LNCaP clone FGC (cell line): ENCODE data around the gene PDE3B.
"Not testable (repeated sequence)": the region's sequence is repeated elsewhere in the genome, so short reads cannot be mapped to it uniquely, and the experiment has no call there.

Experiments
- DNase-seq: peaks from one replicate; pipeline ENCODE4 v3.0.0-alpha.2; 2011; ENCODE audit warnings: low read depth
- H3K4me3 ChIP-seq: 2 replicates; pipeline ENCODE4 v1.5.1; 2011; ENCODE audit warnings: mild to moderate bottlenecking, low read depth, low read length, control low read depth
- CTCF ChIP-seq: IDR thresholded peaks from 2 replicates; pipeline ENCODE4 v1.5.1; 2012; ENCODE audit warnings: mild to moderate bottlenecking; ENCODE audit not compliant: control insufficient read depth, insufficient read depth; ENCODE audit errors: extremely low read depth

The PDE3B gene

GRCh38 chr11:14748090-14748489, 104.5 kb downstream of the PDE3B start:
- no peak overlapping the region for H3K4me3 ChIP-seq
- DNase-seq = no peak
- TF ChIP-seq CTCF = no peak

DNA sequence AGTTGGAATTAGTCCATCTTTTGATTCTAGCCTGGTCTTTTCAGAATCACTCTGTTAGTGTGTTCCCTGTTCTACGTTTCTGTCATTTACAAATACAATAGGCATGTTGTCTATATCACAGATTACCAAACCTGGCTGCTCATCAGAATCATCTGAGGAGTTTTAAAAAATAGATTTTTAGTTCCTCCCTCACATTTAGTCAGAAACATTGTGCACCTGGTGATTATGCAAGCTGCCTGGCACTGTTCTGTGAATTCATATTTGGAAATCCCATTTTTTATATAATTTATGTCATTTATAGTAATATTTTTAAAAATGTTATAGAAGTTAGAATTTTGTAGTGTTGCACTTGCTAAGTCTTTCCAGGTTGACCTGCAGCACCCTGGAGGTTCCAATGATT, 107.3 kb downstream of the PDE3B start:
- H3K4me3 ChIP-seq = no peak overlapping the region
- DNase-seq = no peak
- TF ChIP-seq CTCF = no peak

DNA sequence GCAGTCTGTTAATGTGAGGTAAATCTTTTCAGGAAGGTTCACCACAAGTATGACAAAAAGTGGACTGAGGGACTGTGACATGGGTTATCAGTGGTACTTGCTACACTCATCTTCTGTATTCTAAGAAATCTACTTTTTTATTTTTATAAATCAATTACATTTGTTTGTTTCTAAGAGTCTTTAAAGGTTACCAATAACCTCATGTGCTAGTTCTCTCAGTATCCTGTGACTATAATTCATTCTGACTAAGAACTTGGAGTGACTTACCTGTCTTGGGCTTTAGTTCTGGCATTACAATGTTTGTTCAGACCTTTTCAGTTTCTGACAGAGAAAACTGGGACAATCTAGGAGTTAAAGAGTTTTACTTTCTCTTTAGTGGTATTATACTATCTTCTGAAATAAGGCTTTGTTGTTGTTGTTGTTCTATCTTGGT, 108.4 kb downstream of the PDE3B start:
- no peak overlapping the region for H3K4me3 ChIP-seq
- no peak for DNase-seq
- no peak for TF ChIP-seq CTCF

DNA sequence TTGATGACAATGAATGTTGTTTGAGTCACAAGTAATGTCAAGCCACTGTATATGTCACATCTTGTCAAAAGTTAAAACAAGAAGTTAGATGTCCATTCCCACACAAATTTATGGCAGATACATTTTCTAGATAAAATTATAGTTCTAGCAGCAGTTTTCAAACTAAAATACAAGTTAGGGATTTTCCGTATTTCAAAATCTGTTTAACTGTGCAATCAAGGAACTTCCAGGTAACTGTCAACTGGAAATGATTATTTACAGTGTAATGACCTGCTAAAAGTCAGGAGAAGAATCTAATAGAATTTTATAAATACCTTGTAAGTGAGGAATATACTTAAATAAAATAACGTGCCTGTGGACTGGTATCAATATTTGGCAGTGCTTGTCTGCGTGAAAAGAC, 111.5 kb downstream of the PDE3B start:
- DNase-seq = no peak
- TF ChIP-seq CTCF = no peak

GRCh38 chr11:14756349-14756748, 112.7 kb downstream of the PDE3B start:
- no peak for TF ChIP-seq CTCF
- no peak for DNase-seq

More for the DNA sequence above, 111.5 kb downstream of the PDE3B start:
- no peak overlapping the region for H3K4me3 ChIP-seq

DNA sequence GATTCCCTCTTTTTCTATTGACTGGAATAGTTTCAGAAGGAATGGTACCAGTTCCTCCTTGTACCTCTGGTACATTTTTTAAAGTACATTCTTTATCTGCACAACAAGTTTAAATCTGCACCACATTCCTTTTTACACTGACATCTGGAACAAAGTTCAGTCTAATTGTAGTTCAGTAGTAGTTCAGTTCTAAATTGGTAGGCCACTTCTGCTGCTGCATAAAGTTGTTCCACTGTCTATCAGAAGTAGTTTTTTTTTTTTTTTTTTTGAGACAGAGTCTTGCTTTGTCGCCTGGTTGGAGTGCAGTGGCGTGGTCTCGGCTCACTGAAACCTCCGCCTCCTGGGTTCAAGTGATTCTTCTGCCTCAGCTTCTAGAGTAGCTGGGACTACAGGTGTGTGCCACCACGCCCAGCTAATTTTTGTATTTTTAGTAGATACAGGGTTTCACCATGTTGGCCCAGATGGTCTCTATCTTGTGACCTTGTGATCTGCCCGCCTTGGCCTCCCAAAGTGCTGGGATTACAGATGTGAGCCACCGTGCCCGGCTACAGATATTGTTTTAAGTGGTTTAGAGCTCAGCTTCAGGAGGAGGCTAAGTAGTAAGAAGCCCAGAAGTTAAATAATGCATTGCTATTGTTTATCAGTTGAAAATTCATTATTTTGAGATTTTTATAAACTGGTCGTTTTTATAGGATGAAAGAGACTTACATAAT, 115.9 kb downstream of the PDE3B start:
- not testable (repeated sequence) for H3K4me3 ChIP-seq, DNase-seq

More at GRCh38 chr11:14756349-14756748, 112.7 kb downstream of the PDE3B start:
- no peak overlapping the region for H3K4me3 ChIP-seq

- no peak for TF ChIP-seq CTCF
- DNase-seq = no peak
- no peak overlapping the region for H3K4me3 ChIP-seq
Measured at GRCh38 chr11:14764179-14764578, 120.6 kb downstream of the PDE3B start.
